ENCODE measurements around the gene SYNE1.

Gene SYNE1

GRCh38 chr6:152380993-152381898, 255.9 kb downstream of the SYNE1 start:
- H3K9me3 ChIP-seq (ENCODE audit: control insufficient read depth, low read depth, low read length) = no peaks in the 10 kb centered on the region
- no peak overlapping the region for H3K9ac ChIP-seq (ENCODE audit: low read length)
- H3K4me1 ChIP-seq (ENCODE audit: control insufficient read depth, low read depth, low read length) = no peaks in the 10 kb centered on the region
- H3K4me3 ChIP-seq (ENCODE audit: low read length) = no peak overlapping the region
- no peaks in the 10 kb centered on the region for H3K36me3 ChIP-seq (ENCODE audit: control insufficient read depth, low read depth, low read length)
- no peak overlapping the region for H3K27ac ChIP-seq (ENCODE audit: low read length)
- no peaks in the 10 kb centered on the region for H3K27me3 ChIP-seq (ENCODE audit: control insufficient read depth, insufficient read depth, low read length)

GRCh38 chr6:152380351-152380767, 256.8 kb downstream of the SYNE1 start:
- no peak overlapping the region for H3K27ac ChIP-seq (ENCODE audit: low read length)
- no peak overlapping the region for H3K4me3 ChIP-seq (ENCODE audit: low read length)
- no peaks in the 10 kb centered on the region for H3K27me3 ChIP-seq (ENCODE audit: control insufficient read depth, insufficient read depth, low read length)
- H3K36me3 ChIP-seq (ENCODE audit: control insufficient read depth, low read depth, low read length) = no peaks in the 10 kb centered on the region
- H3K9me3 ChIP-seq (ENCODE audit: control insufficient read depth, low read depth, low read length) = no peaks in the 10 kb centered on the region
- H3K4me1 ChIP-seq (ENCODE audit: control insufficient read depth, low read depth, low read length) = no peaks in the 10 kb centered on the region
- H3K9ac ChIP-seq (ENCODE audit: low read length) = no peak overlapping the region

- Histone ChIP-seq H3K9ac (ENCODE audit: low read length) (no peak overlapping the region), H3K27me3 (ENCODE audit: control insufficient read depth, insufficient read depth, low read length) (no peaks in the 10 kb centered on the region), H3K9me3 (ENCODE audit: control insufficient read depth, low read depth, low read length) (no peaks in the 10 kb centered on the region), H3K4me3 (ENCODE audit: low read length) (no peak overlapping the region), H3K36me3 (ENCODE audit: control insufficient read depth, low read depth, low read length) (no peaks in the 10 kb centered on the region), H3K4me1 (ENCODE audit: control insufficient read depth, low read depth, low read length) (no peaks in the 10 kb centered on the region), H3K27ac (ENCODE audit: low read length) (no peak overlapping the region)
These were observed 257.7 kb downstream of the SYNE1 start for GRCh38 chr6:152379423-152379822.

- no peak overlapping the region for H3K9ac ChIP-seq (ENCODE audit: low read length)
- H3K27ac ChIP-seq (ENCODE audit: low read length) = no peak overlapping the region
- H3K4me3 ChIP-seq (ENCODE audit: low read length) = no peak overlapping the region
- no peaks in the 10 kb centered on the region for H3K4me1 ChIP-seq (ENCODE audit: control insufficient read depth, low read depth, low read length)
- no peaks in the 10 kb centered on the region for H3K27me3 ChIP-seq (ENCODE audit: control insufficient read depth, insufficient read depth, low read length)
- no peaks in the 10 kb centered on the region for H3K36me3 ChIP-seq (ENCODE audit: control insufficient read depth, low read depth, low read length)
- H3K9me3 ChIP-seq (ENCODE audit: control insufficient read depth, low read depth, low read length) = no peaks in the 10 kb centered on the region
These were observed 259.0 kb downstream of the SYNE1 start for GRCh38 chr6:152378169-152378568.

- no peak overlapping the region for H3K9ac ChIP-seq (ENCODE audit: low read length)
- no peak overlapping the region for H3K27ac ChIP-seq (ENCODE audit: low read length)
- no peaks in the 10 kb centered on the region for H3K9me3 ChIP-seq (ENCODE audit: control insufficient read depth, low read depth, low read length)
- H3K27me3 ChIP-seq (ENCODE audit: control insufficient read depth, insufficient read depth, low read length) = no peaks in the 10 kb centered on the region
- H3K4me1 ChIP-seq (ENCODE audit: control insufficient read depth, low read depth, low read length) = no peaks in the 10 kb centered on the region
- H3K36me3 ChIP-seq (ENCODE audit: control insufficient read depth, low read depth, low read length) = no peaks in the 10 kb centered on the region
- no peak overlapping the region for H3K4me3 ChIP-seq (ENCODE audit: low read length)
These were observed 262.0 kb downstream of the SYNE1 start for GRCh38 chr6:152375197-152375596.

GRCh38 chr6:152372945-152373344, 264.2 kb downstream of the SYNE1 start:
- Histone ChIP-seq H3K36me3 (ENCODE audit: control insufficient read depth, low read depth, low read length) (no peaks in the 10 kb centered on the region), H3K27me3 (ENCODE audit: control insufficient read depth, insufficient read depth, low read length) (no peaks in the 10 kb centered on the region), H3K9me3 (ENCODE audit: control insufficient read depth, low read depth, low read length) (no peaks in the 10 kb centered on the region), H3K4me3 (ENCODE audit: low read length) (no peak overlapping the region), H3K4me1 (ENCODE audit: control insufficient read depth, low read depth, low read length) (no peaks in the 10 kb centered on the region), H3K27ac (ENCODE audit: low read length) (no peak overlapping the region), H3K9ac (ENCODE audit: low read length) (no peak overlapping the region)

- Histone ChIP-seq H3K27me3 (ENCODE audit: control insufficient read depth, insufficient read depth, low read length) (no peaks in the 10 kb centered on the region), H3K9ac (ENCODE audit: low read length) (no peak overlapping the region), H3K4me1 (ENCODE audit: control insufficient read depth, low read depth, low read length) (no peaks in the 10 kb centered on the region), H3K9me3 (ENCODE audit: control insufficient read depth, low read depth, low read length) (no peaks in the 10 kb centered on the region), H3K36me3 (ENCODE audit: control insufficient read depth, low read depth, low read length) (no peaks in the 10 kb centered on the region), H3K4me3 (ENCODE audit: low read length) (no peak overlapping the region), H3K27ac (ENCODE audit: low read length) (no peak overlapping the region)
These were observed 265.4 kb downstream of the SYNE1 start for GRCh38 chr6:152371775-152372174.

- Histone ChIP-seq H3K9me3 (ENCODE audit: control insufficient read depth, low read depth, low read length) (no peaks in the 10 kb centered on the region), H3K9ac (ENCODE audit: low read length) (no peak overlapping the region), H3K27ac (ENCODE audit: low read length) (no peak overlapping the region), H3K27me3 (ENCODE audit: control insufficient read depth, insufficient read depth, low read length) (no peaks in the 10 kb centered on the region), H3K36me3 (ENCODE audit: control insufficient read depth, low read depth, low read length) (no peaks in the 10 kb centered on the region), H3K4me1 (ENCODE audit: control insufficient read depth, low read depth, low read length) (no peaks in the 10 kb centered on the region), H3K4me3 (ENCODE audit: low read length) (no peak overlapping the region)
These were observed 268.2 kb downstream of the SYNE1 start for GRCh38 chr6:152368751-152369624.

- H3K4me3 ChIP-seq (ENCODE audit: low read length) = no peak overlapping the region
- H3K27me3 ChIP-seq (ENCODE audit: control insufficient read depth, insufficient read depth, low read length) = no peaks in the 10 kb centered on the region
- no peak overlapping the region for H3K27ac ChIP-seq (ENCODE audit: low read length)
- H3K9ac ChIP-seq (ENCODE audit: low read length) = no peak overlapping the region
- H3K36me3 ChIP-seq (ENCODE audit: control insufficient read depth, low read depth, low read length) = no peaks in the 10 kb centered on the region
- no peaks in the 10 kb centered on the region for H3K4me1 ChIP-seq (ENCODE audit: control insufficient read depth, low read depth, low read length)
- H3K9me3 ChIP-seq (ENCODE audit: control insufficient read depth, low read depth, low read length) = no peaks in the 10 kb centered on the region
These were observed 272.3 kb downstream of the SYNE1 start for GRCh38 chr6:152364866-152365265.

- Histone ChIP-seq H3K27ac (ENCODE audit: low read length) (no peak overlapping the region), H3K4me1 (ENCODE audit: control insufficient read depth, low read depth, low read length) (no peaks in the 10 kb centered on the region), H3K36me3 (ENCODE audit: control insufficient read depth, low read depth, low read length) (no peaks in the 10 kb centered on the region), H3K9me3 (ENCODE audit: control insufficient read depth, low read depth, low read length) (no peaks in the 10 kb centered on the region), H3K27me3 (ENCODE audit: control insufficient read depth, insufficient read depth, low read length) (no peaks in the 10 kb centered on the region), H3K9ac (ENCODE audit: low read length) (no peak overlapping the region), H3K4me3 (ENCODE audit: low read length) (no peak overlapping the region)
These were observed 277.1 kb downstream of the SYNE1 start for GRCh38 chr6:152360034-152360433.

- H3K27me3 ChIP-seq (ENCODE audit: control insufficient read depth, insufficient read depth, low read length) = no peaks in the 10 kb centered on the region
- H3K4me3 ChIP-seq (ENCODE audit: low read length) = no peak overlapping the region
- no peak overlapping the region for H3K9ac ChIP-seq (ENCODE audit: low read length)
- H3K4me1 ChIP-seq (ENCODE audit: control insufficient read depth, low read depth, low read length) = no peaks in the 10 kb centered on the region
- H3K36me3 ChIP-seq (ENCODE audit: control insufficient read depth, low read depth, low read length) = no peaks in the 10 kb centered on the region
- H3K27ac ChIP-seq (ENCODE audit: low read length) = no peak overlapping the region
- H3K9me3 ChIP-seq (ENCODE audit: control insufficient read depth, low read depth, low read length) = no peaks in the 10 kb centered on the region
These were observed 280.5 kb downstream of the SYNE1 start for GRCh38 chr6:152356662-152357061.
